ENCODE results near the gene SDK1. TPM values are rescaled to one million over a fixed set of nuclear protein-coding genes. Genes with fewer than 3 reads are reported as not detected.

The SDK1 gene
- total RNA-seq, 1 experiment from 2014 or later = 7.1 TPM

- Mint-ChIP-seq H3K27me3 (ENCODE audit: insufficient read depth, unreplicated experiment) (no peaks in the 10 kb centered on the region), H3K27ac (ENCODE audit: unreplicated experiment) (no peak overlapping the region), H3K36me3 (ENCODE audit: insufficient read depth, unreplicated experiment) (no peaks in the 10 kb centered on the region), H3K4me1 (ENCODE audit: low read depth, unreplicated experiment) (no peaks in the 10 kb centered on the region), H3K9me3 (ENCODE audit: unreplicated experiment) (no peaks in the 10 kb centered on the region), H3K4me3 (ENCODE audit: unreplicated experiment) (no peak overlapping the region)
- CTCF ChIA-PET = no interaction called here
- POLR2A ChIA-PET = no interaction called here
- no peak overlapping the region for H3K4me3 ChIP-seq (ENCODE audit: low read depth, low read length)
- intact Hi-C loops (cut with micrococcal nuclease; ENCODE audit: unreplicated experiment) = loop anchor here (10.0 kb wide), 1 partner anchor 63 kb away; no protein-coding TSS in a partner anchor
- no TSS peak for BruUV-seq (replicated peaks)
- H3K27me3 ChIP-seq (replicated peaks; ENCODE audit: control insufficient read depth, insufficient read depth, low read length) = no peaks in the 10 kb centered on the region
- no peaks in the 10 kb centered on the region for H3K4me1 ChIP-seq
- no peak for DNase-seq
- no peaks in the 10 kb centered on the region for H3K36me3 ChIP-seq (ENCODE audit: control insufficient read depth, insufficient read depth, low read length)
- TF ChIP-seq, protein P1, sequence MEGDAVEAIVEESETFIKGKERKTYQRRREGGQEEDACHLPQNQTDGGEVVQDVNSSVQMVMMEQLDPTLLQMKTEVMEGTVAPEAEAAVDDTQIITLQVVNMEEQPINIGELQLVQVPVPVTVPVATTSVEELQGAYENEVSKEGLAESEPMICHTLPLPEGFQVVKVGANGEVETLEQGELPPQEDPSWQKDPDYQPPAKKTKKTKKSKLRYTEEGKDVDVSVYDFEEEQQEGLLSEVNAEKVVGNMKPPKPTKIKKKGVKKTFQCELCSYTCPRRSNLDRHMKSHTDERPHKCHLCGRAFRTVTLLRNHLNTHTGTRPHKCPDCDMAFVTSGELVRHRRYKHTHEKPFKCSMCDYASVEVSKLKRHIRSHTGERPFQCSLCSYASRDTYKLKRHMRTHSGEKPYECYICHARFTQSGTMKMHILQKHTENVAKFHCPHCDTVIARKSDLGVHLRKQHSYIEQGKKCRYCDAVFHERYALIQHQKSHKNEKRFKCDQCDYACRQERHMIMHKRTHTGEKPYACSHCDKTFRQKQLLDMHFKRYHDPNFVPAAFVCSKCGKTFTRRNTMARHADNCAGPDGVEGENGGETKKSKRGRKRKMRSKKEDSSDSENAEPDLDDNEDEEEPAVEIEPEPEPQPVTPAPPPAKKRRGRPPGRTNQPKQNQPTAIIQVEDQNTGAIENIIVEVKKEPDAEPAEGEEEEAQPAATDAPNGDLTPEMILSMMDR (IDR thresholded peaks at IDR 0.05; ENCODE audit: insufficient read depth in 1 of 2, low read depth in 1 of 2, low read length in 1 of 2, severe bottlenecking in 1 of 2, unreplicated experiment in 1 of 2) = no peak
- H3K9me3 ChIP-seq = no peaks in the 10 kb centered on the region
These were observed 26.6 kb downstream of the SDK1 start for GRCh38 chr7:3327655-3328054.

DNA sequence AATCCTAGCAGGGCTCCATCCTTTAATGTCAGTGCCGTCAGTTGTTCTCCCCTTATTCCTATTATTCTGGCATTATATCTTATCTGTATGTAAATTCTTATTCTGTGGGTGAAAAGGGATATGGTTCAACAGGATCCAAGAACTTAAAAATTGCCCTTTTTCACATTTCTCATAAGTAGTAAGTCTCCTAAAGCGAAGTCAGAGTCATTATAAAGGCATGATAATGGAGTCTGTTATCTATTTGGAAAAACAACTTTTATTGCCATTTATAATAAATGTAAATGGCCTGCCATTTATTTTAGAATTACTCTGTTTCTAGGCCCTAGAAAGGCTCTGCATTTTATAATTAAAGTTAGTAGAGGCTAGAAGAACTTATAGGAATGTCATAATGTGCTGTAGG, 31.3 kb downstream of the SDK1 start:
- no peak overlapping the region for H3K4me3 ChIP-seq (ENCODE audit: low read depth, low read length)
- no peak for DNase-seq
- no peaks in the 10 kb centered on the region for H3K9me3 ChIP-seq
- Mint-ChIP-seq H3K27me3 (ENCODE audit: insufficient read depth, unreplicated experiment) (no peaks in the 10 kb centered on the region), H3K4me3 (ENCODE audit: unreplicated experiment) (no peak overlapping the region), H3K27ac (ENCODE audit: unreplicated experiment) (no peak overlapping the region), H3K9me3 (ENCODE audit: unreplicated experiment) (no peaks in the 10 kb centered on the region), H3K36me3 (ENCODE audit: insufficient read depth, unreplicated experiment) (no peaks in the 10 kb centered on the region), H3K4me1 (ENCODE audit: low read depth, unreplicated experiment) (peaks cover 5% of the 10 kb centered on the region)
- intact Hi-C loops (cut with micrococcal nuclease; ENCODE audit: unreplicated experiment) = no loop called here
- no TSS peak for BruUV-seq (replicated peaks)
- no peaks in the 10 kb centered on the region for H3K27me3 ChIP-seq (replicated peaks; ENCODE audit: control insufficient read depth, insufficient read depth, low read length)
- H3K36me3 ChIP-seq (ENCODE audit: control insufficient read depth, insufficient read depth, low read length) = no peaks in the 10 kb centered on the region
- ChIA-PET CTCF (no interaction called here), POLR2A (no interaction called here)
- TF ChIP-seq, protein P1 (IDR thresholded peaks at IDR 0.05; ENCODE audit: insufficient read depth in 1 of 2, low read depth in 1 of 2, low read length in 1 of 2, severe bottlenecking in 1 of 2, unreplicated experiment in 1 of 2) = no peak
- H3K4me1 ChIP-seq = no peaks in the 10 kb centered on the region

GRCh38 chr7:3333861-3334260, 32.8 kb downstream of the SDK1 start:
- ChIA-PET CTCF (interaction anchor here (0.6 kb wide), 1 partner anchor 12 kb away, joined by 4 read pairs; no protein-coding TSS in a partner anchor), POLR2A (no interaction called here)
- Mint-ChIP-seq H3K9me3 (ENCODE audit: unreplicated experiment) (no peaks in the 10 kb centered on the region), H3K4me1 (ENCODE audit: low read depth, unreplicated experiment) (peaks cover 5% of the 10 kb centered on the region), H3K4me3 (ENCODE audit: unreplicated experiment) (no peak overlapping the region), H3K27me3 (ENCODE audit: insufficient read depth, unreplicated experiment) (no peaks in the 10 kb centered on the region), H3K27ac (ENCODE audit: unreplicated experiment) (no peak overlapping the region), H3K36me3 (ENCODE audit: insufficient read depth, unreplicated experiment) (no peaks in the 10 kb centered on the region)
- DNase-seq = no peak
- no peaks in the 10 kb centered on the region for H3K4me1 ChIP-seq
- no peaks in the 10 kb centered on the region for H3K9me3 ChIP-seq
- no peaks in the 10 kb centered on the region for H3K36me3 ChIP-seq (ENCODE audit: control insufficient read depth, insufficient read depth, low read length)
- H3K27me3 ChIP-seq (replicated peaks; ENCODE audit: control insufficient read depth, insufficient read depth, low read length) = no peaks in the 10 kb centered on the region
- BruUV-seq (replicated peaks) = no TSS peak
- TF ChIP-seq, protein P1 (IDR thresholded peaks at IDR 0.05; ENCODE audit: insufficient read depth in 1 of 2, low read depth in 1 of 2, low read length in 1 of 2, severe bottlenecking in 1 of 2, unreplicated experiment in 1 of 2) = no peak
- intact Hi-C loops (cut with micrococcal nuclease; ENCODE audit: unreplicated experiment) = no loop called here
- no peak overlapping the region for H3K4me3 ChIP-seq (ENCODE audit: low read depth, low read length)

Data from Caco-2 (cell line).